BLaER1 treated with 17β-estradiol and CSF1 and Interleukin-3, amounts not matched to agents 10 nM and 100 nM (cell line): ENCODE data around the gene BMPER.

Experiments used
- H3K27ac ChIP-seq, 11 experiments: shearing (Covaris generic); formaldehyde crosslinking; 2 replicates each; pipeline ENCODE4 v1.8.1; 2022
- H3K27me3 ChIP-seq, 11 experiments: shearing (Covaris generic); formaldehyde crosslinking; 2 replicates each; pipeline ENCODE4 v1.8.1; 2022
- H3K36me3 ChIP-seq, 11 experiments: shearing (Covaris generic); formaldehyde crosslinking; 2 replicates each; pipeline ENCODE4 v1.8.1; 2022
- H3K4me1 ChIP-seq, 10 experiments: shearing (Covaris generic); formaldehyde crosslinking; 2 replicates each; pipeline ENCODE4 v1.8.1; 2022
- H3K4me2 ChIP-seq, 11 experiments: shearing (Covaris generic); formaldehyde crosslinking; 2 replicates each; pipeline ENCODE4 v1.8.1; 2022
- H3K4me3 ChIP-seq, 10 experiments: shearing (Covaris generic); formaldehyde crosslinking; 2 replicates each; pipeline ENCODE4 v1.8.1; 2022
- H3K9ac ChIP-seq, 11 experiments: shearing (Covaris generic); formaldehyde crosslinking; 2 replicates each; pipeline ENCODE4 v1.8.1; 2022
- H3K9me3 ChIP-seq, 11 experiments: shearing (Covaris generic); formaldehyde crosslinking; replicated peaks in 1 of 11; 2 replicates each; pipeline ENCODE4 v1.8.1; 2022
- H4K20me1 ChIP-seq, 11 experiments: shearing (Covaris generic); formaldehyde crosslinking; 2 replicates each; pipeline ENCODE4 v1.8.1; 2022
- Cebpa-rat ChIP-seq, 11 experiments: shearing (Covaris generic); IDR thresholded peaks; 2 replicates each; pipeline ENCODE4 v1.8.1; 2022

Gene BMPER

GRCh38 chr7:33916357-33917081 lies 11.2 kb downstream of the BMPER start:
- no peaks in the 10 kb centered on the region for H3K36me3 ChIP-seq
- no peak overlapping the region for H3K9ac ChIP-seq
- H3K4me3 ChIP-seq = no peak overlapping the region
- peaks cover 4 to 45% (median 29%) of the 10 kb centered on the region in 10 experiments; a peak in 18 of 20 replicates for H3K4me1 ChIP-seq
- TF ChIP-seq Cebpa-rat (IDR thresholded peaks at IDR 0.05) = no peak
- no peak overlapping the region for H3K27ac ChIP-seq
- H3K9me3 ChIP-seq = no peaks in the 10 kb centered on the region
- no peaks in the 10 kb centered on the region for H4K20me1 ChIP-seq
- H3K27me3 ChIP-seq = no peaks in the 10 kb centered on the region
- peak overlapping the region in 3 of 11 experiments; percentile 75 to 87 (median 85); a peak in 3 of 22 replicates for H3K4me2 ChIP-seq

GRCh38 chr7:33917661-33918060 lies 12.3 kb downstream of the BMPER start:
- peak overlapping the region in 8 of 11 experiments; percentile 21 to 87 (median 74); a peak in 15 of 22 replicates for H3K4me2 ChIP-seq
- no peaks in the 10 kb centered on the region for H3K36me3 ChIP-seq
- no peaks in the 10 kb centered on the region; a peak in 1 of 22 replicates for H3K27me3 ChIP-seq
- H3K4me3 ChIP-seq = no peak overlapping the region
- no peaks in the 10 kb centered on the region for H4K20me1 ChIP-seq
- no peaks in the 10 kb centered on the region for H3K9me3 ChIP-seq
- H3K9ac ChIP-seq = 0 out of 22 replicates have a peak overlapping the region, but pooled peaks of 1 of the 11 experiments have one; percentile 0
- no peak for TF ChIP-seq Cebpa-rat (IDR thresholded peaks at IDR 0.05)
- H3K27ac ChIP-seq = peak overlapping the region in 3 of 11 experiments; percentile 25 to 55 (median 52); a peak in 2 of 22 replicates
- H3K4me1 ChIP-seq = peaks cover 4 to 57% (median 36%) of the 10 kb centered on the region in 10 experiments; a peak in 18 of 20 replicates

GRCh38 chr7:33918438-33919143 lies 13.3 kb downstream of the BMPER start:
- peak overlapping the region in 4 of 11 experiments; percentile 25 to 55 (median 51); a peak in 6 of 22 replicates for H3K27ac ChIP-seq
- peak overlapping the region in 2 of 11 experiments; percentile 0 to 7; a peak in 1 of 22 replicates for H3K9ac ChIP-seq
- no peak for TF ChIP-seq Cebpa-rat (IDR thresholded peaks at IDR 0.05)

GRCh38 chr7:33919449-33919848 lies 14.1 kb downstream of the BMPER start:
- H3K4me2 ChIP-seq = peak overlapping the region in 8 of 11 experiments; percentile 62 to 87 (median 76); a peak in 14 of 22 replicates
- H3K4me1 ChIP-seq = peaks cover 4 to 58% (median 36%) of the 10 kb centered on the region in 10 experiments; a peak in 18 of 20 replicates
- H3K36me3 ChIP-seq = no peaks in the 10 kb centered on the region
- H3K9ac ChIP-seq = no peak overlapping the region
- no peaks in the 10 kb centered on the region for H4K20me1 ChIP-seq
- H3K27ac ChIP-seq = peak overlapping the region in 1 of 11 experiments; percentile 52; a peak in 3 of 22 replicates
- no peak for TF ChIP-seq Cebpa-rat (IDR thresholded peaks at IDR 0.05)
- no peaks in the 10 kb centered on the region; a peak in 1 of 22 replicates for H3K27me3 ChIP-seq
- H3K9me3 ChIP-seq = no peaks in the 10 kb centered on the region
- H3K4me3 ChIP-seq = no peak overlapping the region

More at GRCh38 chr7:33918438-33919143, 13.3 kb downstream of the BMPER start:
- Histone ChIP-seq H3K27me3 (no peaks in the 10 kb centered on the region; a peak in 1 of 22 replicates), H3K4me3 (no peak overlapping the region), H3K4me1 (peaks cover 4 to 58% (median 36%) of the 10 kb centered on the region in 10 experiments; a peak in 18 of 20 replicates), H3K36me3 (no peaks in the 10 kb centered on the region), H4K20me1 (no peaks in the 10 kb centered on the region), H3K9me3 (no peaks in the 10 kb centered on the region), H3K4me2 (peak overlapping the region in 10 of 11 experiments; percentile 2 to 87 (median 74); a peak in 17 of 22 replicates)

GRCh38 chr7:33921216-33921938 lies 16.0 kb downstream of the BMPER start:
- H3K27me3 ChIP-seq = no peaks in the 10 kb centered on the region; a peak in 1 of 22 replicates

GRCh38 chr7:33922820-33923219 lies 17.5 kb downstream of the BMPER start:
- Histone ChIP-seq H3K27me3 (no peaks in the 10 kb centered on the region; a peak in 1 of 22 replicates), H3K4me3 (no peak overlapping the region), H3K4me2 (peak overlapping the region in 4 of 11 experiments; percentile 53 to 80 (median 73); a peak in 5 of 22 replicates), H3K36me3 (no peaks in the 10 kb centered on the region), H3K9me3 (no peaks in the 10 kb centered on the region), H4K20me1 (no peaks in the 10 kb centered on the region), H3K9ac (no peak overlapping the region), H3K27ac (no peak overlapping the region), H3K4me1 (peaks cover 4 to 49% (median 30%) of the 10 kb centered on the region in 10 experiments; a peak in 18 of 20 replicates)
- no peak for TF ChIP-seq Cebpa-rat (IDR thresholded peaks at IDR 0.05)

More at GRCh38 chr7:33921216-33921938, 16.0 kb downstream of the BMPER start:
- Histone ChIP-seq H3K9me3 (no peaks in the 10 kb centered on the region), H3K4me1 (peaks cover 4 to 58% (median 36%) of the 10 kb centered on the region in 10 experiments; a peak in 18 of 20 replicates), H4K20me1 (no peaks in the 10 kb centered on the region), H3K9ac (no peak overlapping the region), H3K4me3 (no peak overlapping the region), H3K36me3 (no peaks in the 10 kb centered on the region), H3K4me2 (peak overlapping the region in 9 of 11 experiments; percentile 6 to 80 (median 59); a peak in 15 of 22 replicates), H3K27ac (no peak overlapping the region)
- no peak for TF ChIP-seq Cebpa-rat (IDR thresholded peaks at IDR 0.05)

GRCh38 chr7:33923440-33924229 lies 18.3 kb downstream of the BMPER start:
- Histone ChIP-seq H3K27ac (no peak overlapping the region), H4K20me1 (no peaks in the 10 kb centered on the region), H3K4me2 (no peak overlapping the region), H3K4me1 (peaks cover 2 to 41% (median 22%) of the 10 kb centered on the region in 10 experiments; a peak in 18 of 20 replicates), H3K9me3 (no peaks in the 10 kb centered on the region), H3K27me3 (no peaks in the 10 kb centered on the region; a peak in 1 of 22 replicates), H3K36me3 (no peaks in the 10 kb centered on the region), H3K4me3 (no peak overlapping the region), H3K9ac (no peak overlapping the region)
- no peak for TF ChIP-seq Cebpa-rat (IDR thresholded peaks at IDR 0.05)

GRCh38 chr7:33926535-33926934 lies 21.2 kb downstream of the BMPER start:
- Histone ChIP-seq H4K20me1 (no peaks in the 10 kb centered on the region), H3K9me3 (no peaks in the 10 kb centered on the region), H3K36me3 (no peaks in the 10 kb centered on the region), H3K4me3 (no peak overlapping the region), H3K9ac (no peak overlapping the region), H3K4me2 (no peak overlapping the region), H3K27me3 (no peaks in the 10 kb centered on the region; a peak in 1 of 22 replicates), H3K4me1 (peaks cover 0 to 13% (median 7%) of the 10 kb centered on the region in 10 experiments; a peak in 13 of 20 replicates), H3K27ac (no peak overlapping the region)
- TF ChIP-seq Cebpa-rat (IDR thresholded peaks at IDR 0.05) = no peak
